LNCaP clone FGC (cell line): ENCODE data around the gene NDUFS3.

Experiments
- DNase-seq: peaks from one replicate; pipeline ENCODE4 v3.0.0-alpha.2; 2011; ENCODE audit warnings: low read depth
- H3K4me3 ChIP-seq: 2 replicates; pipeline ENCODE4 v1.5.1; 2011; ENCODE audit warnings: mild to moderate bottlenecking, low read depth, low read length, control low read depth
- CTCF ChIP-seq: IDR thresholded peaks from 2 replicates; pipeline ENCODE4 v1.5.1; 2012; ENCODE audit warnings: mild to moderate bottlenecking; ENCODE audit not compliant: control insufficient read depth, insufficient read depth; ENCODE audit errors: extremely low read depth

Gene NDUFS3

DNA sequence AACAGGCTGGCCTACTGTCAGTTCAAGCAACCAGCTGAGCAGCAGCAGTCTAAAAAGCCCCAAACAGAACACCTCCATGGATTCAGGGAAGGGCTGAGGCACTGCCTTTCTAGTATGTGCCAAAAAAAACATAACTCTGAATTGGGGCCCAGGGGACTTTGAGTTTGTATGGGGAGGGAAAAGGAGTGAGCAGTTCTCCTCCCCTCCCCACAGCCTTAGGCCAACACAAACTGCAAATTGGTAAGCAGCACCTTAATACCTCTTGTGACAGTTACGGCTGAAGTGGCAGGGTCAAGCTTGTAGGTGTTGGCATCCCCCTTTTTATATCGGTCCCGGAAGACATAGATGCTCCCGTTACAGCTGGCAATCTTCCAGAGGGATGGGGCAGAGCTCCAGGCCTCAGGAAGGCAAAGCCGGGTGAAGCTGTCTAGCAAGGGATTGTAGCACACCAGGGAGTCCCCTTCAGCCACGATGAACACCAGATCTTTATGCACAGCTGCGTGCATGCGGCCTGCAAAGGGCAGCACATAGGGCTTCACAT lies 6.1 kb upstream of the NDUFS3 start:
- TF ChIP-seq CTCF = no peak
- no peak overlapping the region for H3K4me3 ChIP-seq
- no peak for DNase-seq

- no peak for TF ChIP-seq CTCF
- no peak overlapping the region for H3K4me3 ChIP-seq
- DNase-seq = no peak
Measured at GRCh38 chr11:47573321-47573720, 5.6 kb upstream of the NDUFS3 start.

- H3K4me3 ChIP-seq = peak overlapping the region; percentile 97
- no peak for TF ChIP-seq CTCF
- DNase-seq = no peak
Measured at GRCh38 chr11:47577460-47578041, 1.3 kb upstream of the NDUFS3 start.

DNA sequence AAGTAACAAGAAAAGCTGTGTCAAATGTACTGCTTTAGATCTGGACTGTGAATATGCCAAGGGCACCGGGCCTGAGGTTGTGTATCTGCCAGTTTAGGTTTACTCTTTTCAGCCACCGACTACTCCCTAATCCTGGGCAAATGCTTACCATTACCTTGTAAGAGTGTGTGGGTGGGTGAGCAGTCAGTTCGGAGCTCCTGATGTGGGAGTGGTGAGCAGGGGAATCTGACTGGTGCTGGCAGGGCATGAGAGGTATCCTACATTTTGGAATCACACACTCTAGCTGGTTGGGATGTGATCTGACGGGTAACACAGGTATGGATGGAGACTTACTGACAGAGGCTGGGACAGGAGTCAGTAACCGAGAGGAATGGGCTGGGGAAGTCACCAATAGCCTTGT lies 5.0 kb downstream of the NDUFS3 start:
- H3K4me3 ChIP-seq = no peak overlapping the region
- no peak for TF ChIP-seq CTCF
- no peak for DNase-seq

- TF ChIP-seq CTCF = no peak
- no peak for DNase-seq
- no peak within 1 kb of the TSS for H3K4me3 ChIP-seq
Measured at GRCh38 chr11:47586098-47586855, 7.4 kb downstream of the NDUFS3 start, which contains the start of gene FAM180B. FAM180B (plus strand) TSS chr11:47586678; CDS start chr11:47586769, 91 bp downstream.

DNA sequence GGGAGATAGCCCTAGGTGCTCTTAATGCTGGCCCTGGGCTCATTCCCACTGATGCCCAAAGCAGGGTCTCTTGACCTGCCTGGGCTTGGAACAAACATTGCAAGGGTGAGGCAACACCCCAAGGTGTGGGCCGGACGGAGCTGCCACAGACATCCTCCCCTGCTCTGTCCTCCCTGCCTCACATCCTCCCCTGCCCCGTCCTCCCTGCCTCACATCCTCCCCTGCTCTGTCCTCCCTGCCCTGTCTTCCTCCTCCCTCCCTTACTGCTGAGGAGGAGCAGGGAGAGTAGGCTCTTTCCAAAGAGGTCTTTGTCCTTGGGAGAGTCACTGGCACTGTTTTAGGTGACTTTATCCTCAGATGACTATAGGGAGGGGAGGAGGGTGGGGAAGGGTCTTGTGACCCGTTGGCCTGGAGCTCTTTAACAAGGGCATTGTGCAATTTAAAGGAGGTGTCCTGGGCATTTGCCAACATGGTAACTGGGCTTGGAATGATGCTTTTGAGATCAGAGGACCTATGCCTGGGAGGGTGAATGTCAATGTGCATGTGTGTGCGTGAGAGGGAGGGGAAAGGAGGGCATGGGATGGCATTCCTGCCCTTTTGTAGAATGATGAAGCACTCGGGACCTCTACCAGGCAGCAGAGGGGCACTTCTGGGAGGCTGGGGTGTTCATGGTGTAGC lies 8.3 kb downstream of the NDUFS3 start:
- no peak for TF ChIP-seq CTCF
- DNase-seq = no peak
- no peak overlapping the region for H3K4me3 ChIP-seq
